ENCODE data around the gene LYRM4. TPM values are rescaled to one million over a fixed set of nuclear protein-coding genes. Genes with fewer than 3 reads are reported as not detected.

The LYRM4 gene
- total and polyA plus RNA-seq, 2 donors (not counting 1 experiment from before 2014, with no cell fraction given) = 22.1 to 29.5 TPM

DNA sequence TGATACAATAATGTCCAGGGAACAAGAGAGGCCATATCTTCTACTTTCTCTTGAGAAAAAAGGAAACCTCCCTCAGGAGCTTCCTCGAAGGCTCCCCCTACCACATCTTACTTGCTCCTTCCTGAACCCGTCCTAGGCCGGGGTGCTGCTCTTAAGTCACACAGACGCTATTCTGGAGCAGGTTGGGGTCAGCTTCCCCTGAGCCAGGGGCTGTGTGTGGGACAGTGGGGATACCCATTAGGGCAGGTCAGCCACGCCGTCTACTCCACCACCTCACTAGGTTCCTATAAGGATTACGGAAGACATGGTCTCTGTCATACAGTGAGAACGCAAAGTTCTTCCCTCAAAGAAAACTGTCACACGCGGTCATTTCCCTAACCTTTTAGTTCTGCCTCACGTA lies 183.8 kb downstream of the LYRM4 start:
- H2AFZ ChIP-seq (ENCODE audit: insufficient read depth, low read depth, low read length, poor library complexity, severe bottlenecking) = no peak overlapping the region
- peaks cover 9% of the 10 kb centered on the region for H3K27me3 Mint-ChIP-seq
- no peak overlapping the region for H3K27ac Mint-ChIP-seq
- no peaks in the 10 kb centered on the region for H4K20me1 ChIP-seq (ENCODE audit: control insufficient read depth, insufficient read depth, low read length, poor library complexity, severe bottlenecking)
- H3K4me3 ChIP-seq (ENCODE audit: control extremely low read depth in 1 of 5, extremely low read depth in 1 of 5, insufficient read depth in 1 of 5, low read depth in 2 of 5, low read length in 4 of 5) = no peak overlapping the region
- H3K36me3 ChIP-seq (replicated peaks in 1 of 2; ENCODE audit: control extremely low read depth in 1 of 2, control insufficient read depth in 1 of 2, extremely low read depth in 1 of 2, insufficient read depth in 2 of 2, low read length in 1 of 2) = no peaks in the 10 kb centered on the region
- H3K79me2 ChIP-seq (ENCODE audit: control insufficient read depth, insufficient read depth, low read length) = no peaks in the 10 kb centered on the region
- H3K4me1 ChIP-seq (ENCODE audit: control insufficient read depth in 2 of 2, insufficient read depth in 2 of 2, low read length in 2 of 2) = no peaks in the 10 kb centered on the region
- ChIA-PET POLR2A (no interaction called here), CTCF (interaction anchor here (1.2 to 1.7 kb wide), 2 partner anchors 227 kb away, joined by 3 read pairs; no protein-coding TSS in a partner anchor)
- H3K9me3 Mint-ChIP-seq (ENCODE audit: insufficient read depth) = no peaks in the 10 kb centered on the region
- no peaks in the 10 kb centered on the region for H3K9me3 ChIP-seq (ENCODE audit: control extremely low read depth in 1 of 3, control insufficient read depth in 2 of 3, insufficient read depth in 1 of 3, low read length in 2 of 3)
- no peak overlapping the region for H3K4me2 ChIP-seq (replicated peaks; ENCODE audit: low read depth, low read length, poor library complexity, severe bottlenecking)
- intact Hi-C loops (cut with micrococcal nuclease) = no loop called here
- peaks cover 0 to 3% (median 0%) of the 10 kb centered on the region in 4 experiments for H3K27me3 ChIP-seq (replicated peaks in 1 of 4; ENCODE audit: control extremely low read depth in 1 of 4, control insufficient read depth in 3 of 4, insufficient read depth in 4 of 4, low read length in 3 of 4)
- no peak overlapping the region for H3K27ac ChIP-seq (ENCODE audit: low read length in 2 of 2)
- WGBS (ENCODE audit: insufficient coverage) = 100% methylated on average over 2 of the region's 11 CpGs
- TF ChIP-seq, protein P1, sequence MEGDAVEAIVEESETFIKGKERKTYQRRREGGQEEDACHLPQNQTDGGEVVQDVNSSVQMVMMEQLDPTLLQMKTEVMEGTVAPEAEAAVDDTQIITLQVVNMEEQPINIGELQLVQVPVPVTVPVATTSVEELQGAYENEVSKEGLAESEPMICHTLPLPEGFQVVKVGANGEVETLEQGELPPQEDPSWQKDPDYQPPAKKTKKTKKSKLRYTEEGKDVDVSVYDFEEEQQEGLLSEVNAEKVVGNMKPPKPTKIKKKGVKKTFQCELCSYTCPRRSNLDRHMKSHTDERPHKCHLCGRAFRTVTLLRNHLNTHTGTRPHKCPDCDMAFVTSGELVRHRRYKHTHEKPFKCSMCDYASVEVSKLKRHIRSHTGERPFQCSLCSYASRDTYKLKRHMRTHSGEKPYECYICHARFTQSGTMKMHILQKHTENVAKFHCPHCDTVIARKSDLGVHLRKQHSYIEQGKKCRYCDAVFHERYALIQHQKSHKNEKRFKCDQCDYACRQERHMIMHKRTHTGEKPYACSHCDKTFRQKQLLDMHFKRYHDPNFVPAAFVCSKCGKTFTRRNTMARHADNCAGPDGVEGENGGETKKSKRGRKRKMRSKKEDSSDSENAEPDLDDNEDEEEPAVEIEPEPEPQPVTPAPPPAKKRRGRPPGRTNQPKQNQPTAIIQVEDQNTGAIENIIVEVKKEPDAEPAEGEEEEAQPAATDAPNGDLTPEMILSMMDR (IDR thresholded peaks at IDR 0.05) = no peak
- TF ChIP-seq EZH2 (IDR thresholded peaks at IDR 0.05; ENCODE audit: borderline replicate concordance, insufficient read depth, low read depth, low read length, poor library complexity, severe bottlenecking) = no peak
- H3K4me1 Mint-ChIP-seq = no peaks in the 10 kb centered on the region
- ATAC-seq (ENCODE audit: low read depth) (no peak), DNase-seq (no peak)
- H3K9ac ChIP-seq (ENCODE audit: low read length) = no peak overlapping the region
- no peak overlapping the region for H3K4me3 Mint-ChIP-seq

DNA sequence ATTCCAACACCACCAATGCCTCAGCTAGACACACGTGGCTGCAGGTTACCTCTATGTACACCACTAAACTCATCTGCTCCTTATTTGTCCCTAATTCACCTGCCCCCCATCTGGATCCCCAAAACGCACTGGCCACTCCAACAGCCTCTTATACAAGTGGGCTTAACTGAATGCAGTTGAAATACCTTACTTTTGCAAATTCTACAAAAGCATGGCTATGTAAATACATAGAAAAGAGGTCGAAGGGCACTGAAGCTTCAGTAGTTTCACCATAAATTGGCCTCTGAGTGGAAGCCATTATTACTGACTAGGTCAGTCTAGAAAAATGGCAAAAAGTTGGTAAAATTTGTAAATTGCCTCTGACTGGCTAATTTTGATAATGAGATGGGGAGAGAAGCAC lies 186.8 kb downstream of the LYRM4 start:
- H3K4me1 ChIP-seq (ENCODE audit: control insufficient read depth in 2 of 2, insufficient read depth in 2 of 2, low read length in 2 of 2) = no peaks in the 10 kb centered on the region
- H3K4me3 ChIP-seq (ENCODE audit: control extremely low read depth in 1 of 5, extremely low read depth in 1 of 5, insufficient read depth in 1 of 5, low read depth in 2 of 5, low read length in 4 of 5) = no peak overlapping the region
- Mint-ChIP-seq H3K4me3 (no peak overlapping the region), H3K27ac (no peak overlapping the region), H3K9me3 (ENCODE audit: insufficient read depth) (no peaks in the 10 kb centered on the region), H3K27me3 (peaks cover 9% of the 10 kb centered on the region), H3K4me1 (no peaks in the 10 kb centered on the region)
- ATAC-seq (ENCODE audit: low read depth) (no peak), DNase-seq (no peak)
- H3K79me2 ChIP-seq (ENCODE audit: control insufficient read depth, insufficient read depth, low read length) = no peaks in the 10 kb centered on the region
- no peak overlapping the region for H3K9ac ChIP-seq (ENCODE audit: low read length)
- intact Hi-C loops (cut with micrococcal nuclease) = no loop called here
- WGBS (ENCODE audit: insufficient coverage) = 86% methylated on average over 1 of the region's 3 CpGs
- H4K20me1 ChIP-seq (ENCODE audit: control insufficient read depth, insufficient read depth, low read length, poor library complexity, severe bottlenecking) = no peaks in the 10 kb centered on the region
- ChIA-PET CTCF (interaction anchor here (0.6 kb wide), 1 partner anchor 66 kb away, joined by 3 read pairs; no protein-coding TSS in a partner anchor), POLR2A (no interaction called here)
- TF ChIP-seq EZH2 (IDR thresholded peaks at IDR 0.05; ENCODE audit: borderline replicate concordance, insufficient read depth, low read depth, low read length, poor library complexity, severe bottlenecking) = no peak
- TF ChIP-seq, protein P1 (IDR thresholded peaks at IDR 0.05) = no peak
- no peak overlapping the region for H3K27ac ChIP-seq (ENCODE audit: low read length in 2 of 2)
- H3K9me3 ChIP-seq (ENCODE audit: control extremely low read depth in 1 of 3, control insufficient read depth in 2 of 3, insufficient read depth in 1 of 3, low read length in 2 of 3) = no peaks in the 10 kb centered on the region
- H3K27me3 ChIP-seq (replicated peaks in 1 of 4; ENCODE audit: control extremely low read depth in 1 of 4, control insufficient read depth in 3 of 4, insufficient read depth in 4 of 4, low read length in 3 of 4) = peaks cover 0 to 3% (median 0%) of the 10 kb centered on the region in 4 experiments
- no peak overlapping the region for H2AFZ ChIP-seq (ENCODE audit: insufficient read depth, low read depth, low read length, poor library complexity, severe bottlenecking)
- no peak overlapping the region for H3K4me2 ChIP-seq (replicated peaks; ENCODE audit: low read depth, low read length, poor library complexity, severe bottlenecking)
- H3K36me3 ChIP-seq (replicated peaks in 1 of 2; ENCODE audit: control extremely low read depth in 1 of 2, control insufficient read depth in 1 of 2, extremely low read depth in 1 of 2, insufficient read depth in 2 of 2, low read length in 1 of 2) = no peaks in the 10 kb centered on the region
